Measurements from ENCODE around the gene LDHA. TPM values are rescaled to one million over a fixed set of nuclear protein-coding genes. Genes with fewer than 3 reads are reported as not detected.

LDHA gene
- total and polyA plus RNA-seq, 2 of the 8 experiments (the other 6 are each of a cell fraction or from before 2014, with no cell fraction given): 443 to 486 TPM

DNA sequence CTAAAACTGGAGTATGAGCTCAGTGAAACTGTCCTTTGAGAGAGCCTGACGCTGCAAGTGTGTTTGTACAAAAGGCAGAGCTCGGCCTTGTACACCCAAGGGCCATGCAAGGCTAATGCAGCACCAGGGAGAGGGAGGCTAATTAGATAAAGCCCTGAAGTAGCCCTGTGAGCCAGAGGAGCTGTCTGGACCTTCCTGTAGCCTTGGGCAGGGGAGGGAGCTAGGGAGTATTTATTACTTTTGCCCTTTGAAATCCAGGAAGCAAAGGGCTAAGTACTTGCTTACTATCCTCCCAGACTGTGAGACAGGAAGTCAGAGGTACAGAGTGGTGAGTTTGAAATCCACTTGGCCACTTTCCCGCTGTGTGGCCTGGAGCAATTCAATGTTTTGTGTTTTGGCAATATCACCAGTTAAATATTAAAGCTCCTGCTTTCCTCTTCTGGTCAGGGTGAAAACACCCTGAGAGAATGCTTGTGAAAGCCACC, 10.2 kb upstream of the LDHA start (continued):
- no peak for TF ChIP-seq RNF2 (IDR thresholded peaks at IDR 0.05; ENCODE audit: borderline replicate concordance, low read depth, low read length, missing control alignments, poor library complexity, severe bottlenecking)
- no peak for TF ChIP-seq NANOG (IDR thresholded peaks at IDR 0.05; ENCODE audit: insufficient read depth, low read depth, low read length, poor library complexity, severe bottlenecking)
- TF ChIP-seq SUZ12 (IDR thresholded peaks at IDR 0.05; ENCODE audit: low read length): no peak
- TF ChIP-seq KDM1A (IDR thresholded peaks at IDR 0.05; ENCODE audit: borderline replicate concordance, low read length): no peak
- TF ChIP-seq RBBP5 (IDR thresholded peaks at IDR 0.05; ENCODE audit: borderline replicate concordance, low read depth, low read length): no peak
